IPS-18c (cell line): ENCODE data around the gene UBE3C.
"Not testable (repeated sequence)": the region's sequence is repeated elsewhere in the genome, so short reads cannot be mapped to it uniquely, and the experiment has no call there.

Experiments used
- H3K4me3 ChIP-seq: 2 replicates; pipeline ENCODE4 v1.7.0; 2013; ENCODE audit warnings: low read depth, mild to moderate bottlenecking, low read length, moderate library complexity; ENCODE audit not compliant: insufficient read depth
- H3K9me3 ChIP-seq: one replicate; pipeline ENCODE4 v1.6.1; 2013; ENCODE audit warnings: mild to moderate bottlenecking, low read length, moderate library complexity; ENCODE audit not compliant: control insufficient read depth, insufficient read depth

UBE3C gene

GRCh38 chr7:157273208-157274093, 134.7 kb downstream of the UBE3C start:
- H3K9me3 ChIP-seq, result no peaks in the 10 kb centered on the region
- H3K4me3 ChIP-seq, result no peak overlapping the region

GRCh38 chr7:157274094-157274634, 135.4 kb downstream of the UBE3C start:
- H3K9me3 ChIP-seq, H3K4me3 ChIP-seq: not testable (repeated sequence)

GRCh38 chr7:157274991-157275427, 136.3 kb downstream of the UBE3C start:
- no peak overlapping the region for H3K4me3 ChIP-seq
- H3K9me3 ChIP-seq, result no peaks in the 10 kb centered on the region

DNA sequence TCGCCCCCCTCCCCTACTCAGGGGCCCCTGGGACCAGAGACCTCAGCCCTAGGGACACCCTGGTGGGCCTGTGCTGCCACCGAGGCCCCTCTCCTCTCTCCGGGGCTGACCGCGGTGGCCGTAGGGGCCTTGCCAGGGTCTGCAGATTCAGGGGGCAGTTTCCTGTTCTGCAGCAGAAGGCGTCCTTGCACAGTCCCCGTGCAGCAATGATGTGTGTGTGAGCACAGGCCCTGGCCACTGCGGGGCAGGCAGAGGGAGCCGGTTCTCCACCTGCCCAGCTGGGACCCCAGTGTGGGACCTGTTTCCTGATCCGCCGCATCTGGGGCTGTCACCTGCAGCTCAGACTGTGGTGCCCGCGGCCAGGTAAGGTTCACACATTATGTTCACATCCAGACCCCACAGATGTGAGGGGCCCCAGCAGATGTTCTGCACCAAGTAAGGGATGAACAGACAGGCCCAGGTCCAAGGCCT, 137.4 kb downstream of the UBE3C start:
- no peaks in the 10 kb centered on the region for H3K9me3 ChIP-seq
- H3K4me3 ChIP-seq, result no peak overlapping the region

DNA sequence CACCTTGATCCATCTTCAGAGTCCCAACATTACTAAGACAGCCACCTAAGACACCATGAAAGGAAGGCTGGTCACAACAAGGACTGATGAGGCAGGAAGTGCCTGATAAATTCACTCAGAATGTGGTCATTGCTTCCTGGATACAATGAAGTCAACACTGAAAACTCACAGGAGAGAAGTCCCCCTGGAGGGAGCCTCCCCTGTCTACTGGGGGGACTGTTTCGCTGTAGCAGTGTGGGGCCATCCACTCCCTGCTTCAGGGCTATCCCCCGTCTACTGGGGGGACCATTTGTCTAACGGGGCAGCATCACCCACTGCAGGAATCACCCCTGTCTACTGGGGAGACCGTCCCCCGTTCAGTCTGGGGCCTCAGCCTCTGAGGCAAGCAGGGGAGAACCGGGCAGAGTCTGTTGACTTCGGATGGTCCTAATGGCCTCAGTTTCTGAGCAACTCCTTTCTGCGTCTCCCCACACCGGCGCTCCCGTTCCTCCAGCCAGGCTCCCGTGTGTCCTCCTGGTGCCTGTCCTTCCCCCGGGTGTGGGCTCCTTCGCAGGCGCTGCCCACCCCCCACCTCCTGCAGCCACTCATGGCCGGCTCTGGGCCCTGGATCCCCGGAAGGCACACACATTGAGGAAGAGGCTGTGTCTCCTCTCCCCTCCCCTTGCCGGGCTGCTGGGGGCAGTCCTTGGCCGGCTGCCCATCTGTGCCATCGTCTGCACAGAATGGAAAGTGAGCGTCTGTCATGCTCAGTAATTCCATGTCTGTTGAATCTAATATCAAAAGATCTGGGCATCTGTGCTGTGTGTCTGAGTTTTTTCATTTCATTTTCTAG, 138.2 kb downstream of the UBE3C start:
- no peak overlapping the region for H3K4me3 ChIP-seq
- no peaks in the 10 kb centered on the region for H3K9me3 ChIP-seq

GRCh38 chr7:157277568-157277967, 138.8 kb downstream of the UBE3C start:
- not testable (repeated sequence) for H3K9me3 ChIP-seq, H3K4me3 ChIP-seq

DNA sequence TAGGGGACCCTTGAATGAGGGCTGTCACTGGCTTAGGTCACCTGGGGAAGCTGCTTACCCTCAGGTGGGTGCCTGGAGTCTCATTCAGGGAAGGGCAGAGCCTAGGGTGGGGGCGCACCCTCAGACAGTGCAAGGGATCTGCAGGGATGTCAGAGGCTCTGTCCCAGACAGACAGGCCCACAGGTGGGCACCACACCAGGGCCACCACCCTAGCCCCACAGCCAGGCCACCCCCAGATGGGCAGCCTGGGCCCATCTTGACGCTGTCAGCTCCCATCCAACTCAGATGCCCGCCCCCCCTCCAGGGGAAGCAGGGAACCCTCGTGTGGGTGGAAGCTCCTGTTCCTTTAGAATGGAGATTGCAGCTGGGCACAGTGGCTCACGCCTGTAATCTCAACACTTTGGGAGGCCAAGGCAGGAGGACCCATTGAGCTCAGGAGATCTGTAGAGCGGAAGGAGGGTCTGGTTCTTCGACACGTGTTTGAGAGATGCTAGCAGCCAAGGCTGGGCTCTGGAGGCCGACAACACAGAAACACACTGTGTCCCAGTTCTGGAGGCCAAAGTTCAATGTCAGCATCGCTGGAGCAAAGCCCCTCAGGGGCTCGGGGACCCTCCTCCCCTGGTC, 139.6 kb downstream of the UBE3C start:
- H3K4me3 ChIP-seq, result no peak overlapping the region
- H3K9me3 ChIP-seq, result no peaks in the 10 kb centered on the region

GRCh38 chr7:157278791-157279724, 140.3 kb downstream of the UBE3C start:
- no peak overlapping the region for H3K4me3 ChIP-seq
- H3K9me3 ChIP-seq, result no peaks in the 10 kb centered on the region

DNA sequence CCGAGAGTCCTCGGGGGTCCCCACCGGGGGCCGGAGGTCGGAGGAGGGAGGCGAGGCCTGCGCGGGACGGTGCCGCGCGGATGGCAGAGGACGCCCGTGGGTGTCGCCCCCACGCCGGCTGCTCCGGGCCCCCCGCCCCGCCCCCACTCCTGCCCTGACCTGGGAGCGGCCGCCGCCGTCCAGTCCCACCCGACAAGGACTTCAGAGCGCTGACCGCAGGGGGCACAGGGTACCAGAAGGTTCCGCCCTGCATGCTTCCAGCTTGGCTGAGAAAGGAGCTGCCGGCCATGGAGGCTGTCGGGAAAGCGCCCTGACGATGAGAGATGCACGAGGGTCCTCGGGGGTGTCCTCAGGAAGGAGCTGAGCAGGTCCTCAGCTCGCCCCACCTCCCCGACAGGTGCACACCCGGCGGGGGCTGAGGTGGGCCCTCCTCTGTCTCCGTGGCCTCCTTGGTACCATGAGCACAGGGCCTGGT, 141.1 kb downstream of the UBE3C start:
- H3K4me3 ChIP-seq, result no peak overlapping the region

GRCh38 chr7:157280216-157280841, 141.6 kb downstream of the UBE3C start:
- Histone ChIP-seq H3K4me3 (no peak overlapping the region), H3K9me3 (peaks cover 2% of the 10 kb centered on the region)

More for the DNA sequence above, 141.1 kb downstream of the UBE3C start:
- H3K9me3 ChIP-seq, result peaks cover under 1% of the 10 kb centered on the region

DNA sequence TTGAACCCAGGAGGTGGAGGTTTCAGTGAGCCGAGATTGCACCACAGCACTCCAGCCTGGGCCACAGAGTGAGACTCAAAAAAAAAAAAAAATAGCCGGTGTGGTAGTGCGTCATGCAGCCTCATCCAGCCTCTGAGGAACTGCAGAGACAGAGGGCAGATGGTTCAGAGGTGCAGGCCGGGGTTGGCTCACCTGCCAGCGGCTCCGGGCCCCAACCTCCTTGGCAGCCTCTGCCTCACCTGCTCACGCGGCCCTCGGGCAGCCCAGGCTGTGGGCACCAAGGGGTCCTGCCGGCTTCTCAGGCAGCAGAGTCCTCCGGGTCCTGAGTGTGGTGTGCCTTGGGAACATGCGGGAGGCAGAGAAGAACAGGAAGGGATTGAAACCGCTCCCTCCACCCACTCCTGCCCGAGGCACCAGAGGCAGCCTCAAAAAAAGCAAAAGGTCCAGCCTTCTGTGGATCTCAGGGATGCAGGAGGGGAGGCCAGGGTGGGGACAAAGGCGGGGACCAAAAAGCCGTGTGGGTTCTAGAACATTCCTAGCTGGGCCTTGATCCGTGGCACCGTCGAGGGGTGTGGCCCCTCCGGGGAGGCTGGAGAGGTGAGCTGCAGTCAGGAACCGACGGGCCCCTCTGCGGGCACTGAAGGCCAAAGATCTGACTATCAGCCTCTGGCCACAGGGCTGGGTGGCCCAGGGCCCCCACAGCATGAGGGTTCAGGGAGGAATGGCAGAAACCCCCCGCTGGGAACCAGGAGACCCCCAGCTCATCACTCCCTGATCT, 142.7 kb downstream of the UBE3C start:
- Histone ChIP-seq H3K4me3 (no peak overlapping the region), H3K9me3 (peaks cover 2% of the 10 kb centered on the region)

GRCh38 chr7:157282141-157282801, 143.5 kb downstream of the UBE3C start:
- Histone ChIP-seq H3K9me3 (peaks cover 2% of the 10 kb centered on the region), H3K4me3 (no peak overlapping the region)

GRCh38 chr7:157284229-157285014, 145.7 kb downstream of the UBE3C start:
- H3K9me3 ChIP-seq, result peaks cover 4% of the 10 kb centered on the region
- no peak overlapping the region for H3K4me3 ChIP-seq

GRCh38 chr7:157291404-157292080, 152.8 kb downstream of the UBE3C start:
- H3K4me3 ChIP-seq, result no peak overlapping the region
- peaks cover 2% of the 10 kb centered on the region for H3K9me3 ChIP-seq
